LNCaP clone FGC (cell line): ENCODE data around the gene N4BP3.

Experiments
- DNase-seq: peaks from one replicate; pipeline ENCODE4 v3.0.0-alpha.2; 2011; ENCODE audit warnings: low read depth
- H3K4me3 ChIP-seq: 2 replicates; pipeline ENCODE4 v1.5.1; 2011; ENCODE audit warnings: mild to moderate bottlenecking, low read depth, low read length, control low read depth
- TF ChIP-seq, protein P1 (sequence below): IDR thresholded peaks from 2 replicates; pipeline ENCODE4 v1.5.1; 2012; ENCODE audit warnings: mild to moderate bottlenecking; ENCODE audit not compliant: control insufficient read depth, insufficient read depth; ENCODE audit errors: extremely low read depth

Gene N4BP3

DNA sequence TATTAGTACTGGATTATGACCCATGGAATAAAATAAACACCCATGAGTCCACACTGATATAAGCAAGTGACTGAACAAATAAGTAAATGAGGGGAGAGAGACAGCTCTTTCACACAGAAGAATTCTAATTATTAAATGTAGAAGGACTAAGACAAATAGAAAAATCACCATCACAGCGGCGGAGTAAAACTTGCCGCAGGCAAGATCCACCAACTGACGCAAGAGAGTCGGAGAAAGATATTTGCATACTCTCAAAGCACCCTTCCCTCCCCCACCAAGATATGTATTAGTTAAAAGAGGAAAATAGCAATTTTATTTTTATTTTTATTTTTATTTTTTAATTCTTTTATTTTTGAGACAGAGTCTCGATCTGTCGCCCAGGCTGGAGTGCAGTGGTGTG, 14.6 kb upstream of the N4BP3 start:
- no peak overlapping the region for H3K4me3 ChIP-seq
- DNase-seq, result no peak
- TF ChIP-seq, protein P1, sequence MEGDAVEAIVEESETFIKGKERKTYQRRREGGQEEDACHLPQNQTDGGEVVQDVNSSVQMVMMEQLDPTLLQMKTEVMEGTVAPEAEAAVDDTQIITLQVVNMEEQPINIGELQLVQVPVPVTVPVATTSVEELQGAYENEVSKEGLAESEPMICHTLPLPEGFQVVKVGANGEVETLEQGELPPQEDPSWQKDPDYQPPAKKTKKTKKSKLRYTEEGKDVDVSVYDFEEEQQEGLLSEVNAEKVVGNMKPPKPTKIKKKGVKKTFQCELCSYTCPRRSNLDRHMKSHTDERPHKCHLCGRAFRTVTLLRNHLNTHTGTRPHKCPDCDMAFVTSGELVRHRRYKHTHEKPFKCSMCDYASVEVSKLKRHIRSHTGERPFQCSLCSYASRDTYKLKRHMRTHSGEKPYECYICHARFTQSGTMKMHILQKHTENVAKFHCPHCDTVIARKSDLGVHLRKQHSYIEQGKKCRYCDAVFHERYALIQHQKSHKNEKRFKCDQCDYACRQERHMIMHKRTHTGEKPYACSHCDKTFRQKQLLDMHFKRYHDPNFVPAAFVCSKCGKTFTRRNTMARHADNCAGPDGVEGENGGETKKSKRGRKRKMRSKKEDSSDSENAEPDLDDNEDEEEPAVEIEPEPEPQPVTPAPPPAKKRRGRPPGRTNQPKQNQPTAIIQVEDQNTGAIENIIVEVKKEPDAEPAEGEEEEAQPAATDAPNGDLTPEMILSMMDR, result no peak

DNA sequence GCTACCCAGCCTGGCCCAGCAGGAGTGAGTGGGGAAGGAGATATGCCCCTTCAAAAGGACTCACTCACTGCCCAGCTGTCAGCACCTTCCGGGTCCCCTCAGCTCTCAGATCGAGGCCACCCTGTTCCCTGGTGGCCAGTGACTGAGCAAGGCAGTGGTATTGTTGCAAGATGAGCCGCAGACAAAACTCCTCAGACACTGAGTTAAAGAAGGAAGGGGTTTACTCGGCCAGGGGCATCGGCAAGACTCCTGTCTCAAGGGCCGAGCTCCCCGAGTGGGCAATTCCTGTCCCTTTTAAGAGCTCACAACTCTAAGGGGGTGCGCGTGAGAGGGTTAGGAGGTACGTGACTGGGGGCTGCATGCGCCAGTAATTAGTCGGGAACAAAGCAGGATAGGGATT, 9.7 kb upstream of the N4BP3 start:
- H3K4me3 ChIP-seq, result no peak overlapping the region
- TF ChIP-seq, protein P1, result no peak
- DNase-seq, result no peak

DNA sequence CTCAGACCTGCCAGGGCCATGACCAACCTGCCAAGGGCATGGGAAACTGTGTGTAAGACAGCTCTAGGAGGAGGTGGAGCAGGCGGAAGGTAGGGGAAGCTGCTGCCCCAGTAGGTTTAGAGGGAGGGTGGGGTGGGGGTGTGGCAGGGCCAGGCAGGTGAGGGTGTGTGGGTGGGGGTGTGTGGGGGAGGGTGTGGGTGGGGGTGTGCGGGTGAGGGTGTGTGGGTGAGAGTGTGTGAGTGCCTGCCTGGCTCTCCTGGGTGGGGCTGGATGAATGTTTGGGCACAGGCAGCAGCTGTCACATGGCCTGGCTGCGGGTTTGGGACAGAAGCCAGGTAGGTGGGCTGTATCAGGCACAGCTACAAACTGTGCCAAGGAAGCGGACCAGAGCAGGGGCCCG, 8.8 kb upstream of the N4BP3 start:
- no peak overlapping the region for H3K4me3 ChIP-seq
- DNase-seq, result no peak
- TF ChIP-seq, protein P1, result no peak

DNA sequence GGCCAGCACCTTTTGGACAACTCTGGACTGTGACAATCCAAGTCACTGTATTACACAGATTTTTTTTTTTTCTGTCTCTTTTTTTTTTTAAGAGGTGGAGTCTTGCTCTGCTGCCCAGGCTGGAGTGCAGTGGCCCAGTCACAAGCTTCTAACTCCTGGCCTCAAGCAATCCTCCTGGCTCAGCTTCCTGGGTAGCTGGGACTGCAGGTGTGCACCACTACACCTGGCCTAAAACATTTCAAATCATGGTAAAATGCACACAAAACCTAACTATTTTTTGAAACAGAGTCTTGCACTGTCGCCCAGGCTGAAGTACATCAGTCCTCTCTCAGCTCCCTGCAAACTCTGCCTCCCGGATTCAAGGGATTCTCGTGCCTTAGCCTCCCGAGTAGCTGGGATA, 7.2 kb upstream of the N4BP3 start:
- no peak for DNase-seq
- no peak overlapping the region for H3K4me3 ChIP-seq
- TF ChIP-seq, protein P1, result no peak

DNA sequence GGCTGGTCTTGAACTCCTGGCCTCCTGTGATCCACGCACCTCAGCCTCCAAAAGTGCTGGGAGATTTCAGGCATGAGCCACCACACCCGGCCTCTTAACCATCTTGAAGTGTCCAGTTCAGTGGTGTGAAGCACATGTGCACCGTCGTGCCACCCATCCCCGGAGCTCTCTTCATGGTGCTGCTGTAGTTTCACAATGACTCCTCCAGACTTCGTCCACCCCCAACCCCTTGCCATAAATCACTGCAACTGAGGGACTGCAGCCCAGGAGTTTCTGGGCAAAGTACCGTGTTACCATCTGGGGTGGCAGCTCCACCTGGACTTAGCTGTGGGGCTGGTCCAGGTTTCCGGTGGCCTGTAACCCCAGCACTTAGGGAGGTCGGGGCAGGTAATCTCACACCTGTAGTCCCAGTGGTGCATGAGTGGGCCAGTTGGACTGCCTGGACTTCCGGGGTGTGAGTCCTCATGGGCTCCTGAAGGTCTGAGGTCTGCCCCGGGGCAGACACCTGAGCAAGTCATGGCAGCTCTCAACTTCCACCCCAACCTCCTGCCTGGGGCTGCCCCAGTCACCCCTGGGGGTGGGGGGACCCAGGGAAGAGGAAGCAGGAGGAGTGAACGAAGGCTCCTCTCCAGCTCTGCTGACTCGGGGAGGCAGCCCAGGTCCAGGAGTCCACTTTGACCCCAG, 6.6 kb upstream of the N4BP3 start:
- TF ChIP-seq, protein P1, result no peak
- DNase-seq, result no peak

DNA sequence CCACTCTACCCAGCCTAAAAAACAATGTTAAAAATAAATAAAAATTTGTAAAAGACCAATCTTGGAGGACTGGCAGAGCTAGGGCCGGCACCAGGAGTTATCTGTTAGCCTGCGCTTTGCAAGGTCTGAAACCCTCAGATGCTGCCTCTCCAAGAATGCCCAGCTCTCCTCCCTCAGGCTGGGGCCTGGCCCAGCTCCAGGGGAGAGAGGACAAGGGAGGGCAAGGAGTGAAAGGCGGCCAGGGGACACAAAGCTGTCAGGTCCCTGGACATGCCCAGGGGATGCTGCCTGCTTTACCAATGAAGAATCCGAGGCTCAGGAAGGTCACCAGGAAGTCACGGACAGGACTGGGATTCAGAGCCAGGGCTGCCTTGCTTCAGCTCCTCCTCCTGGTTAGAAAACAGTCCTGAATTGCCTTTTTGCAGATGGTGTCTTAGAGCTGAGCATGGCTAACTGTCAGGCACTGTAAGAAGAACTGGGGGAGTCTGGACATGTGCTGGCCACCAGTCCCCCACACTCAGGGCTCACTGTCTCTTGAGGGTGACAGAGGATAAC, 5.5 kb upstream of the N4BP3 start:
- no peak for DNase-seq
- no peak overlapping the region for H3K4me3 ChIP-seq
- TF ChIP-seq, protein P1, result no peak

More for the DNA sequence above, 6.6 kb upstream of the N4BP3 start:
- no peak overlapping the region for H3K4me3 ChIP-seq

DNA sequence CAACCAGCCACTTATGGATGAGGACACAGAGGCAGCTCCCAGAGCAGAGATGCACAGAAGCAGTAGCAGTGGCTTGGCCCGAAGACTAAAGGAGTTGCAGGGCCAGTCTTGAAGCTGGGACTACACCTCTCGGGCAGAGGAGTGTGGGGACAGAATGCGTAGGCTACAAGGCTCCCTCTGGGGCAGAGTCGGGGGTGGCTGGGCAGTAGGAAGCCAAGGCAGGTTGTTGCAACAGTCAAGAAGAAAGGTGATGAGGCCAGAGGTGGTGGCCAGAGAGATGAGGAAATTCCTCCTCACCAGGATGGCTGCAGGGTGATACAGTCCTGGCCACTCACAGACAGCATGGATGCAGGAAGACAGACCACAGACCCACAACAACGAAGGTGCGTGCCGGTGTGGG, 4.9 kb upstream of the N4BP3 start:
- no peak for DNase-seq
- no peak overlapping the region for H3K4me3 ChIP-seq
- TF ChIP-seq, protein P1, result no peak
